ENCODE measurements around the gene TAS1R1. TPM values are rescaled to one million over a fixed set of nuclear protein-coding genes. Genes with fewer than 3 reads are reported as not detected.

TAS1R1 gene
- under 1 TPM in 1 of 2 experiments, not detected in 1; 0.07 TPM for total RNA-seq

- DNase-seq, result no peak
- intact Hi-C loops (cut with DNase I, micrococcal nuclease), result loop anchor here (1.0 to 10.0 kb wide), 15 partner anchors 24 to 356 kb away; partner anchors contain the start of genes ACOT7 (in 1 of the 2), CAMTA1 (in 1 of the 2), DNAJC11 (in 1 of the 2) and KLHL21 (in 1 of the 2)
- H3K27me3 Mint-ChIP-seq, result no peaks in the 10 kb centered on the region
- ATAC-seq, result no peak
- peaks cover 5% of the 10 kb centered on the region for H3K36me3 Mint-ChIP-seq (ENCODE audit: low read depth)
- H3K27ac Mint-ChIP-seq, result peak within 1 kb of the TSS; percentile 31
- H3K4me3 Mint-ChIP-seq, result peak within 1 kb of the TSS; percentile 82
- peaks cover 19% of the 10 kb centered on the region for H3K4me1 Mint-ChIP-seq
- no peaks in the 10 kb centered on the region for H3K9me3 Mint-ChIP-seq (ENCODE audit: low read depth)
- POLR2A ChIA-PET, result no interaction called here
- CTCF ChIA-PET, result interaction anchor here (0.7 to 3.5 kb wide), 12 partner anchors 12 to 358 kb away, joined by 3 to 21 read pairs (median 4); partner anchors contain the start of genes THAP3 and ZBTB48
Observed at GRCh38 chr1:6554907-6555778, at the start of gene TAS1R1. Gene TAS1R1 (plus strand): TSS chr1:6555307. CDS start chr1:6555374, 67 bp downstream.

- intact Hi-C loops (cut with DNase I, micrococcal nuclease), result no loop called here
- Mint-ChIP-seq H3K9me3 (ENCODE audit: low read depth) (no peaks in the 10 kb centered on the region), H3K27ac (no peak overlapping the region), H3K4me1 (no peaks in the 10 kb centered on the region), H3K27me3 (peaks cover 4% of the 10 kb centered on the region), H3K36me3 (ENCODE audit: low read depth) (no peaks in the 10 kb centered on the region), H3K4me3 (no peak overlapping the region)
- ChIA-PET POLR2A (no interaction called here), CTCF (interaction anchor here (0.6 to 0.8 kb wide), 4 partner anchors 10 to 417 kb away, joined by 3 read pairs; no protein-coding TSS in a partner anchor)
- ATAC-seq, result no peak
- no peak for DNase-seq
Observed at GRCh38 chr1:6505367-6506209, 49.5 kb upstream of the TAS1R1 start.

GRCh38 chr1:6506210-6507036 is 48.7 kb upstream of the TAS1R1 start:
- Mint-ChIP-seq H3K4me1 (no peaks in the 10 kb centered on the region), H3K36me3 (ENCODE audit: low read depth) (no peaks in the 10 kb centered on the region), H3K27ac (no peak overlapping the region), H3K27me3 (no peaks in the 10 kb centered on the region), H3K9me3 (ENCODE audit: low read depth) (no peaks in the 10 kb centered on the region), H3K4me3 (no peak overlapping the region)
- intact Hi-C loops (cut with DNase I, micrococcal nuclease), result no loop called here
- ChIA-PET POLR2A (no interaction called here), CTCF (interaction anchor here (0.9 to 1.1 kb wide), 3 partner anchors 23 to 268 kb away, joined by 3 read pairs; no protein-coding TSS in a partner anchor)
- ATAC-seq, result no peak
- no peak for DNase-seq

- no peaks in the 10 kb centered on the region for H3K27me3 Mint-ChIP-seq
- POLR2A ChIA-PET, result no interaction called here
- no peak for ATAC-seq
- DNase-seq, result no peak
- H3K36me3 Mint-ChIP-seq (ENCODE audit: low read depth), result no peaks in the 10 kb centered on the region
- CTCF ChIA-PET, result interaction anchor here (0.5 to 1.1 kb wide), 5 partner anchors 17 to 1240 kb away, joined by 3 read pairs; no protein-coding TSS in a partner anchor
- H3K4me3 Mint-ChIP-seq, result no peak overlapping the region
- no peaks in the 10 kb centered on the region for H3K4me1 Mint-ChIP-seq
- intact Hi-C loops (cut with DNase I, micrococcal nuclease), result no loop called here
- no peaks in the 10 kb centered on the region for H3K9me3 Mint-ChIP-seq (ENCODE audit: low read depth)
- H3K27ac Mint-ChIP-seq, result no peak overlapping the region
Observed at GRCh38 chr1:6507037-6507428, 48.1 kb upstream of the TAS1R1 start.

- intact Hi-C loops (cut with DNase I, micrococcal nuclease), result no loop called here
- ChIA-PET POLR2A (no interaction called here), CTCF (interaction anchor here (0.5 to 1.1 kb wide), 5 partner anchors 17 to 1239 kb away, joined by 3 read pairs; no protein-coding TSS in a partner anchor)
- Mint-ChIP-seq H3K36me3 (ENCODE audit: low read depth) (no peaks in the 10 kb centered on the region), H3K9me3 (ENCODE audit: low read depth) (no peaks in the 10 kb centered on the region), H3K4me1 (no peaks in the 10 kb centered on the region), H3K27ac (no peak overlapping the region), H3K27me3 (no peaks in the 10 kb centered on the region), H3K4me3 (no peak overlapping the region)
- ATAC-seq (no peak), DNase-seq (no peak)
Observed at GRCh38 chr1:6507461-6507911, 47.6 kb upstream of the TAS1R1 start.

GRCh38 chr1:6508154-6508815 is 46.8 kb upstream of the TAS1R1 start:
- no peak for DNase-seq
- H3K36me3 Mint-ChIP-seq (ENCODE audit: low read depth), result no peaks in the 10 kb centered on the region
- ChIA-PET POLR2A (no interaction called here), CTCF (interaction anchor here (1.1 kb wide), 1 partner anchor 14 kb away, joined by 3 read pairs; no protein-coding TSS in a partner anchor)
- intact Hi-C loops (cut with DNase I, micrococcal nuclease), result no loop called here
- no peaks in the 10 kb centered on the region for H3K9me3 Mint-ChIP-seq (ENCODE audit: low read depth)
- no peaks in the 10 kb centered on the region for H3K27me3 Mint-ChIP-seq
- no peak overlapping the region for H3K4me3 Mint-ChIP-seq
- H3K27ac Mint-ChIP-seq, result no peak overlapping the region
- ATAC-seq, result no peak
- H3K4me1 Mint-ChIP-seq, result no peaks in the 10 kb centered on the region

GRCh38 chr1:6508816-6509189 is 46.3 kb upstream of the TAS1R1 start:
- Mint-ChIP-seq H3K9me3 (ENCODE audit: low read depth) (no peaks in the 10 kb centered on the region), H3K27me3 (no peaks in the 10 kb centered on the region), H3K4me3 (no peak overlapping the region), H3K27ac (no peak overlapping the region), H3K36me3 (ENCODE audit: low read depth) (no peaks in the 10 kb centered on the region), H3K4me1 (no peaks in the 10 kb centered on the region)
- intact Hi-C loops (cut with DNase I, micrococcal nuclease), result no loop called here
- ChIA-PET CTCF (interaction anchor here (1.1 kb wide), 1 partner anchor 14 kb away, joined by 3 read pairs; no protein-coding TSS in a partner anchor), POLR2A (no interaction called here)
- no peak for ATAC-seq
- no peak for DNase-seq

GRCh38 chr1:6509220-6509918 is 45.7 kb upstream of the TAS1R1 start:
- ATAC-seq (no peak), DNase-seq (no peak)
- intact Hi-C loops (cut with DNase I, micrococcal nuclease), result no loop called here
- CTCF ChIA-PET, result interaction anchor here (1.1 kb wide), 1 partner anchor 13 kb away, joined by 3 read pairs; no protein-coding TSS in a partner anchor
- Mint-ChIP-seq H3K9me3 (ENCODE audit: low read depth) (no peaks in the 10 kb centered on the region), H3K4me1 (no peaks in the 10 kb centered on the region), H3K27ac (no peak overlapping the region), H3K27me3 (no peaks in the 10 kb centered on the region), H3K36me3 (ENCODE audit: low read depth) (no peaks in the 10 kb centered on the region), H3K4me3 (no peak overlapping the region)
- POLR2A ChIA-PET, result no interaction called here

GRCh38 chr1:6509919-6510291 is 45.2 kb upstream of the TAS1R1 start:
- H3K9me3 Mint-ChIP-seq (ENCODE audit: low read depth), result no peaks in the 10 kb centered on the region
- H3K27me3 Mint-ChIP-seq, result no peaks in the 10 kb centered on the region
- no peak overlapping the region for H3K27ac Mint-ChIP-seq
- ATAC-seq (no peak), DNase-seq (no peak)
- no peaks in the 10 kb centered on the region for H3K4me1 Mint-ChIP-seq
- no peak overlapping the region for H3K4me3 Mint-ChIP-seq
- intact Hi-C loops (cut with DNase I, micrococcal nuclease), result no loop called here
- no peaks in the 10 kb centered on the region for H3K36me3 Mint-ChIP-seq (ENCODE audit: low read depth)
- CTCF ChIA-PET, result no interaction called here
- POLR2A ChIA-PET, result no interaction called here

- DNase-seq (no peak), ATAC-seq (no peak)
- H3K4me3 Mint-ChIP-seq, result no peak overlapping the region
- no peak overlapping the region for H3K27ac Mint-ChIP-seq
- ChIA-PET CTCF (no interaction called here), POLR2A (no interaction called here)
- H3K9me3 Mint-ChIP-seq (ENCODE audit: low read depth), result no peaks in the 10 kb centered on the region
- no peaks in the 10 kb centered on the region for H3K36me3 Mint-ChIP-seq (ENCODE audit: low read depth)
- H3K27me3 Mint-ChIP-seq, result no peaks in the 10 kb centered on the region
- no peaks in the 10 kb centered on the region for H3K4me1 Mint-ChIP-seq
- intact Hi-C loops (cut with DNase I, micrococcal nuclease), result no loop called here
Observed at GRCh38 chr1:6510493-6510892, 44.6 kb upstream of the TAS1R1 start.
